Skeletal muscle cell (primary cell): ENCODE results near the gene ITGB6.
"Not testable (repeated sequence)": the region's sequence is repeated elsewhere in the genome, so short reads cannot be mapped to it uniquely, and the experiment has no call there.

Experiments used
- DNase-seq: peaks from one replicate; pipeline ENCODE4 v3.0.0-alpha.2; 2010; ENCODE audit warnings: low read depth
- H3K4me3 ChIP-seq: 2 replicates; pipeline ENCODE4 v1.5.1; 2011; ENCODE audit warnings: low read depth, mild to moderate bottlenecking, control low read depth, low read length, moderate library complexity

ITGB6 gene

GRCh38 chr2:160148419-160148818 lies 51.7 kb downstream of the ITGB6 start:
- H3K4me3 ChIP-seq, DNase-seq: not testable (repeated sequence)

- DNase-seq: no peak
- H3K4me3 ChIP-seq: no peak overlapping the region
Measured at GRCh38 chr2:160145471-160145870, 54.6 kb downstream of the ITGB6 start.

- no peak overlapping the region for H3K4me3 ChIP-seq
- no peak for DNase-seq
Measured at GRCh38 chr2:160144280-160144990, 55.6 kb downstream of the ITGB6 start.

GRCh38 chr2:160142472-160142871 lies 57.6 kb downstream of the ITGB6 start:
- no peak for DNase-seq

GRCh38 chr2:160141912-160142311 lies 58.2 kb downstream of the ITGB6 start:
- DNase-seq: no peak
- no peak overlapping the region for H3K4me3 ChIP-seq

More at GRCh38 chr2:160142472-160142871, 57.6 kb downstream of the ITGB6 start:
- H3K4me3 ChIP-seq: no peak overlapping the region

- DNase-seq: no peak
- H3K4me3 ChIP-seq: no peak overlapping the region
Measured at GRCh38 chr2:160141419-160141818, 58.7 kb downstream of the ITGB6 start.

GRCh38 chr2:160140471-160140870 lies 59.6 kb downstream of the ITGB6 start:
- no peak overlapping the region for H3K4me3 ChIP-seq
- no peak for DNase-seq

GRCh38 chr2:160139991-160140390 lies 60.1 kb downstream of the ITGB6 start:
- DNase-seq: no peak
- no peak overlapping the region for H3K4me3 ChIP-seq

- no peak for DNase-seq
- no peak overlapping the region for H3K4me3 ChIP-seq
Measured at GRCh38 chr2:160139350-160139749, 60.7 kb downstream of the ITGB6 start.

GRCh38 chr2:160138406-160138805 lies 61.7 kb downstream of the ITGB6 start:
- DNase-seq: no peak
- H3K4me3 ChIP-seq: no peak overlapping the region

- H3K4me3 ChIP-seq: no peak overlapping the region
- no peak for DNase-seq
Measured at GRCh38 chr2:160137464-160137863, 62.6 kb downstream of the ITGB6 start.

GRCh38 chr2:160132761-160133160 lies 67.3 kb downstream of the ITGB6 start:
- no peak overlapping the region for H3K4me3 ChIP-seq
- no peak for DNase-seq

GRCh38 chr2:160126756-160127155 lies 73.3 kb downstream of the ITGB6 start:
- no peak overlapping the region for H3K4me3 ChIP-seq
- DNase-seq: no peak

GRCh38 chr2:160126315-160126714 lies 73.8 kb downstream of the ITGB6 start:
- no peak overlapping the region for H3K4me3 ChIP-seq
- DNase-seq: no peak

- no peak for DNase-seq
- H3K4me3 ChIP-seq: no peak overlapping the region
Measured at GRCh38 chr2:160125828-160126227, 74.2 kb downstream of the ITGB6 start.

GRCh38 chr2:160125366-160125765 lies 74.7 kb downstream of the ITGB6 start:
- H3K4me3 ChIP-seq: no peak overlapping the region
- no peak for DNase-seq

- no peak for DNase-seq
- H3K4me3 ChIP-seq: no peak overlapping the region
Measured at GRCh38 chr2:160124571-160124970, 75.5 kb downstream of the ITGB6 start.

- H3K4me3 ChIP-seq, DNase-seq: not testable (repeated sequence)
Measured at GRCh38 chr2:160114721-160115120, 85.4 kb downstream of the ITGB6 start.

GRCh38 chr2:160114020-160114419 lies 86.1 kb downstream of the ITGB6 start:
- no peak for DNase-seq
- H3K4me3 ChIP-seq: no peak overlapping the region

- no peak for DNase-seq
- H3K4me3 ChIP-seq: no peak overlapping the region
Measured at GRCh38 chr2:160111951-160112798, 87.9 kb downstream of the ITGB6 start.
